NB4 (cell line): ENCODE data around the gene ZNF205.

Experiments
- POLR2A ChIP-seq: IDR thresholded peaks from 2 replicates; pipeline ENCODE4 v1.6.1; 2011; ENCODE audit warnings: mild to moderate bottlenecking; ENCODE audit not compliant: insufficient read length; ENCODE audit errors: extremely low read depth
- TF ChIP-seq, protein P1 (sequence below): IDR thresholded peaks from 2 replicates; pipeline ENCODE4 v1.6.1; 2011; ENCODE audit warnings: low read depth, low read length
- TF ChIP-seq, protein P2 (sequence below): IDR thresholded peaks from one replicate; pipeline ENCODE4 v1.5.1; 2012; ENCODE audit warnings: low read depth, low read length

DNA sequence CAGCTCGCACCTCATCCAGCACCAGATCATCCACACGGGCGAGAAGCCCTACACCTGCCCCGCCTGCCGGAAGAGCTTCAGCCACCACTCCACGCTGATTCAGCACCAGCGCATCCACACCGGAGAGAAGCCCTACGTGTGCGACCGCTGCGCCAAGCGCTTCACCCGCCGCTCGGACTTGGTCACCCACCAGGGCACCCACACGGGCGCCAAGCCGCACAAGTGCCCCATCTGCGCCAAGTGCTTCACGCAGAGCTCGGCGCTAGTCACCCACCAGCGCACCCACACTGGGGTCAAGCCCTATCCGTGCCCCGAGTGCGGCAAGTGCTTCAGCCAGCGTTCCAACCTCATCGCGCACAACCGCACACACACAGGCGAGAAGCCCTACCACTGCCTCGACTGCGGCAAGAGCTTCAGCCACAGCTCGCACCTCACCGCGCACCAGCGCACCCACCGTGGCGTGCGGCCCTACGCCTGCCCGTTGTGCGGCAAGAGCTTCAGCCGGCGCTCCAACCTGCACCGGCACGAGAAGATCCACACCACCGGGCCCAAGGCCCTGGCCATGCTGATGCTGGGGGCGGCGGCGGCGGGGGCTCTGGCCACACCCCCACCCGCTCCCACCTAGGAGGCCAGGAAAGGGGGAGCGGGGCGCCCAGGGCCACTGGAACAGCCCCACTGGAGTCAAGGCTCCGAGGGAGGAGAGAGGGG, 7.5 kb downstream of the ZNF205 start:
- TF ChIP-seq, protein P1, sequence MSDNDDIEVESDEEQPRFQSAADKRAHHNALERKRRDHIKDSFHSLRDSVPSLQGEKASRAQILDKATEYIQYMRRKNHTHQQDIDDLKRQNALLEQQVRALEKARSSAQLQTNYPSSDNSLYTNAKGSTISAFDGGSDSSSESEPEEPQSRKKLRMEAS, result no peak
- TF ChIP-seq POLR2A, result no peak
- TF ChIP-seq, protein P2, sequence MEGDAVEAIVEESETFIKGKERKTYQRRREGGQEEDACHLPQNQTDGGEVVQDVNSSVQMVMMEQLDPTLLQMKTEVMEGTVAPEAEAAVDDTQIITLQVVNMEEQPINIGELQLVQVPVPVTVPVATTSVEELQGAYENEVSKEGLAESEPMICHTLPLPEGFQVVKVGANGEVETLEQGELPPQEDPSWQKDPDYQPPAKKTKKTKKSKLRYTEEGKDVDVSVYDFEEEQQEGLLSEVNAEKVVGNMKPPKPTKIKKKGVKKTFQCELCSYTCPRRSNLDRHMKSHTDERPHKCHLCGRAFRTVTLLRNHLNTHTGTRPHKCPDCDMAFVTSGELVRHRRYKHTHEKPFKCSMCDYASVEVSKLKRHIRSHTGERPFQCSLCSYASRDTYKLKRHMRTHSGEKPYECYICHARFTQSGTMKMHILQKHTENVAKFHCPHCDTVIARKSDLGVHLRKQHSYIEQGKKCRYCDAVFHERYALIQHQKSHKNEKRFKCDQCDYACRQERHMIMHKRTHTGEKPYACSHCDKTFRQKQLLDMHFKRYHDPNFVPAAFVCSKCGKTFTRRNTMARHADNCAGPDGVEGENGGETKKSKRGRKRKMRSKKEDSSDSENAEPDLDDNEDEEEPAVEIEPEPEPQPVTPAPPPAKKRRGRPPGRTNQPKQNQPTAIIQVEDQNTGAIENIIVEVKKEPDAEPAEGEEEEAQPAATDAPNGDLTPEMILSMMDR, result no peak
